SU-DHL-6 (cell line): ENCODE results near the gene MTCL1.

ENCODE experiments used
- H2AFZ ChIP-seq: fragments of 200-600 bp; sonication (generic); 2 replicates; pipeline ENCODE4 v1.6.1; 2014; ENCODE audit warnings: low read depth, mild to moderate bottlenecking, moderate library complexity, mixed read lengths, antibody characterized with exemption, low read length; ENCODE audit not compliant: severe bottlenecking
- H3F3A ChIP-seq: fragments of 200-600 bp; shearing (Covaris generic); 2 replicates; pipeline ENCODE4 v1.6.0; 2016; ENCODE audit warnings: antibody characterized with exemption, mild to moderate bottlenecking; ENCODE audit not compliant: insufficient read depth
- H3K27ac ChIP-seq: fragments of 200-600 bp; sonication (generic); 2 replicates; pipeline ENCODE4 v1.5.1; 2016; ENCODE audit warnings: low read depth, mild to moderate bottlenecking, low read length, moderate library complexity, mixed read lengths
- H3K27me3 ChIP-seq: fragments of 200-600 bp; sonication (generic), shearing (Covaris generic); 2 replicates; pipeline ENCODE4 v1.6.0; 2014; ENCODE audit warnings: mild to moderate bottlenecking, low read length
- H3K36me3 ChIP-seq: fragments of 200-600 bp; sonication (generic); 2 replicates; pipeline ENCODE4 v1.6.1; 2014; ENCODE audit warnings: mild to moderate bottlenecking, low read length, mixed read lengths
- H3K4me2 ChIP-seq: fragments of 300-600, 200-600 bp; shearing (Covaris generic), sonication (generic); 2 replicates; pipeline ENCODE4 v1.6.0; 2014; ENCODE audit warnings: low read length, low read depth, mild to moderate bottlenecking; ENCODE audit not compliant: poor library complexity, severe bottlenecking
- H3K4me3 ChIP-seq: fragments of 200-600 bp; sonication (generic); 2 replicates; pipeline ENCODE4 v1.5.1; 2014; ENCODE audit warnings: antibody characterized with exemption, low read length, mild to moderate bottlenecking, mixed read lengths; ENCODE audit not compliant: insufficient read depth, poor library complexity, severe bottlenecking
- H3K79me2 ChIP-seq: fragments of 200-600 bp; sonication (generic); 2 replicates; pipeline ENCODE4 v1.6.1; 2014; ENCODE audit warnings: mild to moderate bottlenecking, low read length, moderate library complexity; ENCODE audit not compliant: insufficient read depth
- H3K9ac ChIP-seq: fragments of 200-600 bp; sonication (generic); 2 replicates; pipeline ENCODE4 v1.7.0; 2014; ENCODE audit warnings: mild to moderate bottlenecking, low read length
- H3K9me2 ChIP-seq: fragments of 200-600 bp; sonication (generic); replicated peaks from 2 replicates; pipeline ENCODE4 v1.6.1; 2014; ENCODE audit warnings: low read length; ENCODE audit not compliant: insufficient read depth
- H3K9me3 ChIP-seq: fragments of 200-600 bp; sonication (generic); 2 replicates; pipeline ENCODE4 v1.6.1; 2014; ENCODE audit warnings: low read length, mixed read lengths; ENCODE audit not compliant: insufficient read depth
- H4K20me1 ChIP-seq: fragments of 200-600 bp; sonication (generic); 2 replicates; pipeline ENCODE4 v1.6.1; 2014; ENCODE audit warnings: low read depth, mild to moderate bottlenecking, antibody characterized with exemption, low read length, moderate library complexity, mixed read lengths
- EZH2phosphoT487 ChIP-seq: fragments of 200-600 bp; sonication (generic), shearing (Covaris generic); conservative IDR thresholded peaks from 2 replicates; pipeline ENCODE4 v1.6.1; 2018; ENCODE audit warnings: mild to moderate bottlenecking, antibody characterized with exemption, low read length, moderate library complexity, mixed read lengths
- TF ChIP-seq, protein P1 (sequence below): fragments of 200-600 bp; sonication (generic); IDR thresholded peaks from one replicate; pipeline ENCODE4 v1.5.1; 2017; ENCODE audit warnings: antibody characterized with exemption, mild to moderate bottlenecking, low read length, moderate library complexity; ENCODE audit not compliant: insufficient read depth, poor library complexity, severe bottlenecking

Gene MTCL1

DNA sequence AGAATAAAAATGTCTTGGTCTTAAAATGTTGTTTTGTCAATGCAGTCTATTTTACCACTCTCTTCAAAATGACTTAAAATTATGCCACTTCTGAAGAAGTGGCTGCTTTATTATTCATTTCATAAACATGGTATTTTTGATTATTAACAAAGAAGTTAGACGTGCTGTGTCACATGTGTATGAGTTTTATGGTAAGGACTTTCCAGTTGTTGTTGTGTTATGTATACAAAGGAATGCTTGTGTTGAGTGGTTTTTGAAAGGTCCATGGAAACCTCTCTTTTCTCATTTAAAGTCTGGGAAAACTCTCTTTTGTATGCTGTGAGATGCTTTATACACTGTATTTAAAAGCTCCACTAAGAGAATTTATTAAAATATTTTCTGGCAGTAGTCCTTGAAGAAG is 116.2 kb downstream of the MTCL1 start:
- Histone ChIP-seq H3K27me3 (no peaks in the 10 kb centered on the region), H3K36me3 (no peaks in the 10 kb centered on the region), H3K9me2 (no peaks in the 10 kb centered on the region), H3K9me3 (no peaks in the 10 kb centered on the region), H3K9ac (no peak overlapping the region), H3K79me2 (no peaks in the 10 kb centered on the region), H3K4me3 (no peak overlapping the region), H2AFZ (no peak overlapping the region), H3K27ac (no peak overlapping the region), H3K4me2 (no peak overlapping the region), H4K20me1 (no peaks in the 10 kb centered on the region), H3F3A (no peaks in the 10 kb centered on the region)
- TF ChIP-seq, protein P1, sequence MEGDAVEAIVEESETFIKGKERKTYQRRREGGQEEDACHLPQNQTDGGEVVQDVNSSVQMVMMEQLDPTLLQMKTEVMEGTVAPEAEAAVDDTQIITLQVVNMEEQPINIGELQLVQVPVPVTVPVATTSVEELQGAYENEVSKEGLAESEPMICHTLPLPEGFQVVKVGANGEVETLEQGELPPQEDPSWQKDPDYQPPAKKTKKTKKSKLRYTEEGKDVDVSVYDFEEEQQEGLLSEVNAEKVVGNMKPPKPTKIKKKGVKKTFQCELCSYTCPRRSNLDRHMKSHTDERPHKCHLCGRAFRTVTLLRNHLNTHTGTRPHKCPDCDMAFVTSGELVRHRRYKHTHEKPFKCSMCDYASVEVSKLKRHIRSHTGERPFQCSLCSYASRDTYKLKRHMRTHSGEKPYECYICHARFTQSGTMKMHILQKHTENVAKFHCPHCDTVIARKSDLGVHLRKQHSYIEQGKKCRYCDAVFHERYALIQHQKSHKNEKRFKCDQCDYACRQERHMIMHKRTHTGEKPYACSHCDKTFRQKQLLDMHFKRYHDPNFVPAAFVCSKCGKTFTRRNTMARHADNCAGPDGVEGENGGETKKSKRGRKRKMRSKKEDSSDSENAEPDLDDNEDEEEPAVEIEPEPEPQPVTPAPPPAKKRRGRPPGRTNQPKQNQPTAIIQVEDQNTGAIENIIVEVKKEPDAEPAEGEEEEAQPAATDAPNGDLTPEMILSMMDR = no peak

DNA sequence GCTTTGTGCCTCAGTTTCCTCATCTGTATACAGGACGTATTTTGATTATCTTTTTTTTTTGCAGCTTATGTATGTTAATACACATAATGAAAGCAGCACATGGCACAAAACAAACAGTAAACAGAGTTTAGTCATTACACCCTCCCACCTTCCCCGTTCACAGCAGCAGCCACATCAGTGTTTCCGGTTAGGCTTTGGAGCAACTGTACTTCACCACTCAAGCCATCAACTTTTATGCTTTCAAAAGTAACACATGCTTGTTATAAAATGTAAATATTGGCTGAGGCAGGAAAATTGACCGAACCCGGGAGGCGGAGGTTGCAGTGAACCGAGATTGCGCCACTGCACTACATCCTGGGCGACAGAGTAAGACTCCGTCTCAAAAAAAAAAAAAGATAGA is 117.3 kb downstream of the MTCL1 start:
- H3K9me2 ChIP-seq = no peaks in the 10 kb centered on the region
- H4K20me1 ChIP-seq = no peaks in the 10 kb centered on the region
- no peaks in the 10 kb centered on the region for H3K79me2 ChIP-seq
- H2AFZ ChIP-seq = no peak overlapping the region
- no peak for TF ChIP-seq EZH2phosphoT487
- TF ChIP-seq, protein P1 = no peak
- no peaks in the 10 kb centered on the region for H3K27me3 ChIP-seq
- H3F3A ChIP-seq = no peaks in the 10 kb centered on the region
- H3K36me3 ChIP-seq = no peaks in the 10 kb centered on the region
- no peak overlapping the region for H3K4me2 ChIP-seq
- no peak overlapping the region for H3K27ac ChIP-seq
- H3K4me3 ChIP-seq = no peak overlapping the region
- H3K9ac ChIP-seq = no peak overlapping the region
- H3K9me3 ChIP-seq = no peaks in the 10 kb centered on the region

DNA sequence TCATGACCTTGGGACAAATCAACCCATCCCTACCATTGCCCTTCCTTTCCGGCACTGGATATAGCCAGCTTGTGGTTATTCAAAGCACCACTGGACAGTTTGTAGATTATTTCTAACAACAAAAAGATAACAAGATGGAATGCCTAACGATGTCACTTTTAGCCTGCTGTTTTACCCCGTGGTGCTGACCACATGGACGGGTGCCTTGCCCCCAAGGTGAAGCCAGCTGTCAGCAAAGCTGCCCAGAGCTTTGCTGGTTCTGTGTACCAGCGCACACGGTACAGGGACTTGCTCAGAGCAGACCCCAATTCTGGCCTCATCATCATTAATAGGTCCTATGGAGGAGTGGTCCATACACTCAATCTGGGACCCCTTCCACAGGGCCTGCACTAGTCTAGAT is 118.2 kb downstream of the MTCL1 start:
- Histone ChIP-seq H2AFZ (no peak overlapping the region), H3K27ac (no peak overlapping the region), H3K4me3 (no peak overlapping the region), H4K20me1 (no peaks in the 10 kb centered on the region), H3K4me2 (no peak overlapping the region), H3K79me2 (no peaks in the 10 kb centered on the region), H3K9ac (no peak overlapping the region), H3K36me3 (no peaks in the 10 kb centered on the region), H3K9me3 (no peaks in the 10 kb centered on the region), H3K27me3 (no peaks in the 10 kb centered on the region), H3F3A (no peaks in the 10 kb centered on the region), H3K9me2 (no peaks in the 10 kb centered on the region)
- TF ChIP-seq, protein P1 = no peak
- no peak for TF ChIP-seq EZH2phosphoT487

DNA sequence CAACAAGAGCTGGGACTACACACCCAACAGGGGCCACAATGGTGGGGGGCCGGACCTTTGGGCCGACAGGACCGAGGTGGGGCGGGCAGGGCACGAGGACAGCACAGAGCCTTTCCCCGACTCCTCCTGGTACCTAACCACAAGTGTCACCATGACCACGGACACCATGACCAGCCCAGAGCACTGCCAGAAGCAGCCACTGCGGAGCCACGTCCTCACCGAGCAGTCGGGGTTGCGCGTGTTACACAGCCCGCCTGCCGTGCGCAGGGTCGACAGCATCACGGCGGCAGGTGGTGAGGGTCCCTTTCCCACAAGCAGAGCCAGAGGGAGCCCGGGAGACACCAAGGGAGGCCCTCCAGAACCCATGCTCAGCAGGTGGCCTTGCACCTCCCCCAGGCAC is 119.5 kb downstream of the MTCL1 start:
- Histone ChIP-seq H4K20me1 (no peaks in the 10 kb centered on the region), H3K9me3 (no peaks in the 10 kb centered on the region), H3K4me2 (no peak overlapping the region), H3K27me3 (no peaks in the 10 kb centered on the region), H2AFZ (no peak overlapping the region), H3K4me3 (no peak overlapping the region), H3K9me2 (no peaks in the 10 kb centered on the region), H3K27ac (no peak overlapping the region), H3F3A (no peaks in the 10 kb centered on the region), H3K79me2 (no peaks in the 10 kb centered on the region), H3K9ac (no peak overlapping the region), H3K36me3 (no peaks in the 10 kb centered on the region)
- TF ChIP-seq EZH2phosphoT487 = no peak
- TF ChIP-seq, protein P1 = no peak
